Neural cell (in vitro differentiated cells): Measurements from ENCODE around the gene SLC19A1. TPM values are rescaled to one million over a fixed set of nuclear protein-coding genes. Genes with fewer than 3 reads are reported as not detected.

Experiments
- H2AFZ ChIP-seq: fragments of 200-600, 300-800 bp; sonication (generic), shearing (Covaris generic); 2 replicates; pipeline ENCODE4 v1.6.0; 2014; ENCODE audit warnings: low read depth, mild to moderate bottlenecking, antibody characterized with exemption, low read length, moderate library complexity
- H3F3A ChIP-seq: fragments of 200-600 bp; shearing (Covaris generic); 2 replicates; pipeline ENCODE4 v1.6.1; 2016; ENCODE audit warnings: mild to moderate bottlenecking, moderate library complexity, mixed read lengths, antibody characterized with exemption, low read length; ENCODE audit not compliant: insufficient read depth, poor library complexity, severe bottlenecking
- H3K27ac ChIP-seq: fragments of 200-600, 300-800 bp; sonication (generic), shearing (Covaris generic); 2 replicates; pipeline ENCODE4 v1.5.1; 2014; ENCODE audit warnings: mild to moderate bottlenecking, low read length, moderate library complexity
- H3K27me3 ChIP-seq: fragments of 300-800, 200-600 bp; sonication (generic), shearing (Covaris generic); 2 replicates; pipeline ENCODE4 v1.6.0; 2014; ENCODE audit warnings: mild to moderate bottlenecking, low read depth, low read length, moderate library complexity; ENCODE audit not compliant: insufficient read depth
- H3K36me3 ChIP-seq: fragments of 300-800, 200-600 bp; sonication (generic), shearing (Covaris generic); 2 replicates; pipeline ENCODE4 v1.5.1; 2014; ENCODE audit warnings: mild to moderate bottlenecking, antibody characterized with exemption, low read length, moderate library complexity; ENCODE audit not compliant: insufficient read depth
- H3K4me2 ChIP-seq: fragments of 300-800, 200-600 bp; sonication (generic), shearing (Covaris generic); 2 replicates; pipeline ENCODE4 v1.6.0; 2014; ENCODE audit warnings: mild to moderate bottlenecking, low read length
- H3K4me3 ChIP-seq: fragments of 300-800, 200-600 bp; sonication (generic), shearing (Covaris generic); 2 replicates; pipeline ENCODE4 v1.5.1; 2014; ENCODE audit warnings: mild to moderate bottlenecking, low read length, moderate library complexity
- H3K79me2 ChIP-seq: fragments of 200-600 bp; shearing (Covaris generic); replicated peaks from 2 replicates; pipeline ENCODE4 v1.6.0; 2014; ENCODE audit warnings: mild to moderate bottlenecking, low read length, moderate library complexity; ENCODE audit not compliant: insufficient read depth
- H3K9ac ChIP-seq: fragments of 300-800, 200-600 bp; sonication (generic), shearing (Covaris generic); 2 replicates; pipeline ENCODE4 v1.6.1; 2016; ENCODE audit warnings: mild to moderate bottlenecking, low read length, mixed read lengths
- H3K9me2 ChIP-seq: fragments of 200-600 bp; shearing (Covaris generic); 2 replicates; pipeline ENCODE4 v1.6.1; 2016; ENCODE audit warnings: mild to moderate bottlenecking, low read length, mixed read lengths; ENCODE audit not compliant: insufficient read depth
- H3K9me3 ChIP-seq: fragments of 200-600, 300-800 bp; sonication (generic), shearing (Covaris generic); 2 replicates; pipeline ENCODE4 v1.6.1; 2016; ENCODE audit warnings: mild to moderate bottlenecking, mixed run types, low read length, moderate library complexity, mixed read lengths
- H4K20me1 ChIP-seq: fragments of 200-600 bp; shearing (Covaris generic); 2 replicates; pipeline ENCODE4 v1.6.1; 2016; ENCODE audit warnings: mild to moderate bottlenecking, mixed run types; ENCODE audit not compliant: insufficient read depth
- CTCF ChIP-seq: fragments of 450-650 bp; IDR thresholded peaks from 2 replicates; pipeline ENCODE4 v1.5.1; 2014; ENCODE audit warnings: antibody characterized with exemption, mild to moderate bottlenecking, moderate library complexity; ENCODE audit not compliant: poor library complexity, severe bottlenecking
- EP300 ChIP-seq: fragments of 450-650 bp; conservative IDR thresholded peaks from 2 replicates; pipeline ENCODE4 v1.6.1; 2014; ENCODE audit warnings: antibody characterized with exemption, mild to moderate bottlenecking, moderate library complexity; ENCODE audit not compliant: poor library complexity, severe bottlenecking
- EZH2 ChIP-seq: fragments of 200-600, 300-800 bp; shearing (Covaris generic), sonication (generic); IDR thresholded peaks from 2 replicates; pipeline ENCODE4 v1.6.1; 2014; ENCODE audit warnings: antibody characterized with exemption, low read length, borderline replicate concordance, mild to moderate bottlenecking; ENCODE audit not compliant: insufficient read depth, poor library complexity, severe bottlenecking
- MXI1 ChIP-seq: fragments of 450-650 bp; conservative IDR thresholded peaks from 2 replicates; pipeline ENCODE4 v1.6.1; 2014; ENCODE audit warnings: antibody characterized with exemption, mild to moderate bottlenecking; ENCODE audit not compliant: poor library complexity, severe bottlenecking
- POLR2AphosphoS5 ChIP-seq: IDR thresholded peaks from 2 replicates; pipeline ENCODE4 v1.6.1; 2012
- RAD21 ChIP-seq: fragments of 450-650 bp; conservative IDR thresholded peaks from 2 replicates; pipeline ENCODE4 v1.6.1; 2014; ENCODE audit warnings: antibody characterized with exemption, mild to moderate bottlenecking, moderate library complexity
- REST ChIP-seq: IDR thresholded peaks from 2 replicates; pipeline ENCODE4 v1.6.1; 2012; ENCODE audit warnings: borderline replicate concordance
- SMC3 ChIP-seq: fragments of 450-650 bp; conservative IDR thresholded peaks from 2 replicates; pipeline ENCODE4 v1.6.1; 2014; ENCODE audit warnings: antibody characterized with exemption, mild to moderate bottlenecking, moderate library complexity; ENCODE audit not compliant: poor library complexity
- TAF1 ChIP-seq: IDR thresholded peaks from 2 replicates; pipeline ENCODE4 v1.6.1; 2012; ENCODE audit warnings: low read depth
- polyA plus RNA-seq: library from polyadenylated mRNA; depleted of rRNA; stranded (reverse); fragments of >200 nt; gene quantifications from 2 replicates; pipeline ENCODE4 v1.2.3, GENCODE V29; 2014

SLC19A1 gene
- polyA plus RNA-seq, 1 donor from 2014 or later: 2.9 TPM

- TF ChIP-seq SMC3 (no peak), RAD21 (no peak), CTCF (no peak), MXI1 (no peak), REST (no peak), EZH2 (no peak), EP300 (no peak), POLR2AphosphoS5 (no peak), TAF1 (no peak)
- H4K20me1 ChIP-seq: no peaks in the 10 kb centered on the region
- no peaks in the 10 kb centered on the region for H3F3A ChIP-seq
These were observed 19.9 kb downstream of the SLC19A1 start for GRCh38 chr21:45522381-45522780.

GRCh38 chr21:45521241-45521640 lies 21.0 kb downstream of the SLC19A1 start:
- Histone ChIP-seq H3F3A (no peaks in the 10 kb centered on the region), H3K9me2 (no peaks in the 10 kb centered on the region), H3K27me3 (no peaks in the 10 kb centered on the region), H2AFZ (no peak overlapping the region), H3K9me3 (no peaks in the 10 kb centered on the region), H3K4me3 (no peak overlapping the region), H4K20me1 (no peaks in the 10 kb centered on the region), H3K79me2 (no peaks in the 10 kb centered on the region), H3K36me3 (peaks cover 8% of the 10 kb centered on the region), H3K4me2 (no peak overlapping the region), H3K9ac (no peak overlapping the region), H3K27ac (no peak overlapping the region)
- TF ChIP-seq REST: no peak
- TF ChIP-seq EP300: no peak
- no peak for TF ChIP-seq TAF1
- no peak for TF ChIP-seq EZH2
- TF ChIP-seq MXI1: no peak
- no peak for TF ChIP-seq SMC3
- TF ChIP-seq POLR2AphosphoS5: no peak
- no peak for TF ChIP-seq RAD21
- TF ChIP-seq CTCF: no peak

More at GRCh38 chr21:45522381-45522780, 19.9 kb downstream of the SLC19A1 start:
- H3K4me3 ChIP-seq: no peak overlapping the region
- no peak overlapping the region for H3K4me2 ChIP-seq
- H3K27ac ChIP-seq: no peak overlapping the region
- H3K9me3 ChIP-seq: no peaks in the 10 kb centered on the region
- no peak overlapping the region for H2AFZ ChIP-seq
- no peaks in the 10 kb centered on the region for H3K9me2 ChIP-seq
- H3K36me3 ChIP-seq: peaks cover 8% of the 10 kb centered on the region
- H3K27me3 ChIP-seq: no peaks in the 10 kb centered on the region
- no peak overlapping the region for H3K9ac ChIP-seq
- no peaks in the 10 kb centered on the region for H3K79me2 ChIP-seq
